ENCODE data around the gene ZNF205.
"Not testable (repeated sequence)": the region's sequence is repeated elsewhere in the genome, so short reads cannot be mapped to it uniquely, and the experiment has no call there.

Gene ZNF205

DNA sequence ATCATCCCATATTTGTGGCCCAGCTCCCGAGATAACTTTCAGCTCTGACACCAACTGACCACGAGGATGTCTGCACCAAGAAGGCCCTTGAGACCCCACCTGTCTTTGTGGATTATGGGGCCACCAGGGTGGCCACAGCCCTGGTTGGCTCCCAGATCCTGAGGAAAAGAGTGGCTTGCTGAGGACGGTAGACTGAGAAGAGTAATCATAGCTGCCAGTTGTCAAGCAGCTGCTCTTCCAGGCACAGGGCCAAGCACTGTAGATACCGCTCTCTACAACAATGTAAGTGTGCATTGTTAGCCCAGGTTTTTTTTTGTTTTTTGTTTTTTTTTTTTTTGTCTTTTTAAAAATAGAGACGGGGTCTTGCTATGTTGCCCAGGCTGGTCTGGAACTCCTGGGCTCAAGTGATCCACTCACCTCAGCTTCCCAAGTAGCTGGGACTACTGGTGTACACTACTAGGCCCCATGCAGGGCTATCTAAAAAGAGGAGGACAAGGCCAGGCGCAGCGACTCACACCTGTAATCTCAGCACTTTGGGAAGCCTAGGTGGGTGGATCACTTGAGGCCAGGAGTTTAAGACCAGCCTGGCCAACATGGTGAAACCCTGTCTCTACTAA lies 9.6 kb downstream of the ZNF205 start:
- DNase-seq, result no peak
- in situ Hi-C loops (cut with HindIII; ENCODE audit: low pct_ligation_motif_present, low pct_unique_long_range_greater_than_20kb, low sequenced_read_pairs), result no loop called here

DNA sequence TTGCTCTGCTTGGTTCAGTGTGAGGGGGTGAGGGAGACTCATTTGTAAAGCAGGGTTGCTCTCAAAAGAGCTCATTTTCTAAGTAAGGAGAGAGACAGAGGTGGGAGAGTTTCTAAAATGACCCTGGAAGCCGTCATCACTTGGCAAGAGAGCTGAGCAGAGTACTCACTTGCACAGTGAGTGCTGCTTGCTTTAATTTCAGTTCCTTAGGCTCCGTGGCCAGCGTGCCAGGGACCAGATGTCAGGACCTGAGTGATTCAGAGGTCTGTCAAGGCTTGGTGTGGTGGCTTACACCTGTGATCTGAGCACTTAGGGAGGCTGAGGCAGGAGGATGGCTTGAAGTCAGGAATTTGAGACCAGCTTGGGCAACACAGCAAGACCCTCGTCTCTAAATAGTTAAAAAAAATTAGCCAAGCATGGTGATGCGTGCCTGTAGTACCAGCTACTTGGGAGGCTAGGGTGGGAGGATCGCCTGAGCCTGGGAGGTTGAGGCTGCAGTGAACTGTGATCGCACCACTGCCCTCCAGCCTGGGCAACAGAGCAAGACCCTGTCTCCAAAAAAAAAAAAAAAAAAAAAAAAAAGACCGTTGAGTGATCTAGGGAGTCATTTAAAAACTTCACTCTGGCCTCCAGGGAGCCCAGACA lies 10.7 kb downstream of the ZNF205 start:
- DNase-seq, result no peak
- in situ Hi-C loops (cut with HindIII; ENCODE audit: low pct_ligation_motif_present, low pct_unique_long_range_greater_than_20kb, low sequenced_read_pairs), result no loop called here

GRCh38 chr16:3123986-3124886 lies 11.8 kb downstream of the ZNF205 start:
- DNase-seq, result peak; percentile 96
- in situ Hi-C loops (cut with HindIII; ENCODE audit: low pct_ligation_motif_present, low pct_unique_long_range_greater_than_20kb, low sequenced_read_pairs), result no loop called here

DNA sequence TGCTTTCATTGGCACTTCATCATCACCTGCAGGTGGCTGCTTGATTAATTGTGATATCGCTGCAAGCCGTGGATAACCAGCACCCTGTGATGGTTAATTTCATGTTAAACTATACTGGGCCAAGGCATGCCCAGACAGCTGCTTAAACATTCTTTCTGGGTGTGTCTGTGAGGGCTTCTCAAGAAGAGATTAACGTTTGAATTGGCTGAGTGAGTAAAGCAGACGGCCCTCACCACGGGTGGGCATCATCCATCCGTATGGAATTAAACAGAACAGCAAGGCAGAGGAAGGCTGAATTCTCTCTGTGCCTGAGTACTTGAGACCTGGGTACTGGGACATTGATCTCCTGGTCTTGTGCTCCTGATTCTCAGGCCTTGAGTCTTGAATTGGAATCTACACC lies 15.4 kb downstream of the ZNF205 start:
- in situ Hi-C loops (cut with HindIII; ENCODE audit: low pct_ligation_motif_present, low pct_unique_long_range_greater_than_20kb, low sequenced_read_pairs), result no loop called here
- no peak for DNase-seq

DNA sequence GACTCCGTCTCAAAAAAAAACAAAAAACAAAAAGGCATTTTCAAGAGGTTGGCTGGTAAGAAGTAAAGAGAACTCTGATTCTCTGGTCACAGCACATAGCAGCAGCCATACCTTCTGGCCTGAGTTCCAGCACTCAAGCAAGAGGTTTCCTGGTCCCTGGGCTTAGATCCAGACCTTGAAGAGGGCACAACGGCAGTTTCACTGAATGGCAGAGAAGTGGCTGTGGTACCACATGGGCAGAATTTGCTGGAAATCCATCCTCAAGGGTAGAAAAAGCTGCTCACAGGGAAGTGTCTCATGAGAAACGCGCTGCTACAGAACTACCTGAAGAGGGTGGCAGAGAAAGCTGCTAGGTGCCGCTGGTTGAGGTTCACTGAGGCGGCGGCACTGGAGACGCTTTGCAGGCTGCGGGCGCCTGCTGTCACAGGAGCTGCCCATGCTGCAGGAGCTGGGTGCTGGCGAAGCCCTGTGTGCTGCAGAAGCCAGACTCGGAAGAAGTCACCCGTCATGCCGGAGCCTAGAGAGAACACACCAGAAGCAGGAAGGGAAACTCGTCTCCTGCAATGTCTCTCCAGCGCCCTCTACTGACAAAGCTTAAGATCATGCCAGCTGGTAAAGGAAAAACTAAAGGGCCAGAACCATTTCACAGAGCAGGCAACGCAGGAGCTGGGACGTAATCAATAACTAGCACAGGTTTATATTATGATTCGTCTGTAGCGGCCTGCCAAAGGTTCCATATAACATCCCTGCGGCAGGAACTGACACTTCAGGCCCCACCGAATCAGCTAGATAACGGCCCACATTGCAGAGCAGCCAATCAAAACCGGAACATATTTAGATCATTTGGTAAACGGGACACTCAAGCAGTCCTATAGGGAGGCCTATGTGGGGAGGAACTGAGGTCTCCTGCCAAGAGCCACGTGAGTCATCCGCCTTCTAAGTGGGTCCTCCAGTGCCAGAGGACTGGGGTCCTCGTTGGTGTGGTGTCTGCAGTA lies 17.0 kb downstream of the ZNF205 start:
- in situ Hi-C loops (cut with HindIII; ENCODE audit: low pct_ligation_motif_present, low pct_unique_long_range_greater_than_20kb, low sequenced_read_pairs), result no loop called here
- DNase-seq, result peak; percentile 88

DNA sequence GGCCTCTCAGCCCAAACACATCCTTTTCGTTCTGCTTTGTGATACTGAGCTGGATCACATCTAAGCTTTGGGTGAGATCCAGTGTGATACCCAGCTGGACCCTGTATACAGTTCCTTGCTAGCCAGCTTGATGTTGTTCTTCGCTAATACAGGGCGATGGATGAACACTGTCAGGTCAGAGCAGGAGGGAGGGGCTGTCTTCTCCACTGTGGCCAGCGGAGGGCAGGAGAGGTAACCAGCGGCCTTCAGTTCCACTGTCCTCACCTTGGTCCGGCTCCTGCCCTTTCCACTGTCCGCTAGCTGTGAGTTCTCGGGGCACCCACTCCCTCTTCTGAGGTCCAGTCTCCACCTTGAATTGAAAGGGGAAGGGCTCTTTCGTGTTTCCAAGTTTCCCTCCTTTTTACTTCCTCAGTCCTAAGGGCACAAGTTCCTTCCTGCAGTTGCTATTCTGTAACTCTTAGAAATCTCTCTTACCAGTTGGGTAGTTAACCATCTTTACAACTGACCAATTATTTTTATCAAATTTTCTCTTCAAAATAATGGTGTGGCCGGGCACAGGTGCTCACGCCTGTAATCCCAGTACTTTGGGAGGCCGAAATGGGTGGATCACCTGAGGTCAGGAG lies 19.5 kb downstream of the ZNF205 start:
- DNase-seq, result peak; percentile 71
- in situ Hi-C loops (cut with HindIII; ENCODE audit: low pct_ligation_motif_present, low pct_unique_long_range_greater_than_20kb, low sequenced_read_pairs), result no loop called here

DNA sequence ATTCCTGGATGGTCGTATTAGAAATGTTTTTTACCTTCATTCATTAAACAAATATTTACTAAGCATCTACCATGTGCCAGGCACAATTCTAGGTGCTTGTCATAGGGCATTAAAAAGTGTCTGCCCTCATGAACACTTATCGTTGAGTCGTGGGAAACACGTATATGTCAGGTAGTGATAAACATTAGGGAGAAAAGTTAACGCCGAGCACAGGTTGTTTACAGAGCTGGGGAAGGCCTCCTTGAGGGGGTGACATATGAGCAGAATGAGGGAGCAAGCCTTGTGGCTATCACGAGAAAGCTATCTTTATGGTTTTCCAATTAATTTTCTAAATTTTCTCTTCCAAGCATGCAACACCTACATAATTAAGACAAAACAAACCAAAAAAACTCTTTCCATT lies 21.5 kb downstream of the ZNF205 start:
- in situ Hi-C loops (cut with HindIII; ENCODE audit: low pct_ligation_motif_present, low pct_unique_long_range_greater_than_20kb, low sequenced_read_pairs), result no loop called here
- DNase-seq, result no peak

- in situ Hi-C loops (cut with HindIII; ENCODE audit: low pct_ligation_motif_present, low pct_unique_long_range_greater_than_20kb, low sequenced_read_pairs), result no loop called here
- DNase-seq, result peak; percentile 99
Measured at GRCh38 chr16:3134338-3135125, 22.1 kb downstream of the ZNF205 start, which contains the start of gene ZNF213. ZNF213 (plus strand) TSS chr16:3135029; CDS start chr16:3137281, 2,252 bp downstream.

GRCh38 chr16:3135126-3135715 lies 22.8 kb downstream of the ZNF205 start:
- DNase-seq, result no peak
- in situ Hi-C loops (cut with HindIII; ENCODE audit: low pct_ligation_motif_present, low pct_unique_long_range_greater_than_20kb, low sequenced_read_pairs), result no loop called here

GRCh38 chr16:3137267-3137666 lies 24.9 kb downstream of the ZNF205 start:
- in situ Hi-C loops (cut with HindIII; ENCODE audit: low pct_ligation_motif_present, low pct_unique_long_range_greater_than_20kb, low sequenced_read_pairs), result no loop called here
- no peak for DNase-seq

GRCh38 chr16:3138342-3138741 lies 26.0 kb downstream of the ZNF205 start:
- in situ Hi-C loops (cut with HindIII; ENCODE audit: low pct_ligation_motif_present, low pct_unique_long_range_greater_than_20kb, low sequenced_read_pairs), result no loop called here
- DNase-seq, result no peak

GRCh38 chr16:3138823-3139426 lies 26.5 kb downstream of the ZNF205 start:
- no peak for DNase-seq
- in situ Hi-C loops (cut with HindIII; ENCODE audit: low pct_ligation_motif_present, low pct_unique_long_range_greater_than_20kb, low sequenced_read_pairs), result no loop called here

DNA sequence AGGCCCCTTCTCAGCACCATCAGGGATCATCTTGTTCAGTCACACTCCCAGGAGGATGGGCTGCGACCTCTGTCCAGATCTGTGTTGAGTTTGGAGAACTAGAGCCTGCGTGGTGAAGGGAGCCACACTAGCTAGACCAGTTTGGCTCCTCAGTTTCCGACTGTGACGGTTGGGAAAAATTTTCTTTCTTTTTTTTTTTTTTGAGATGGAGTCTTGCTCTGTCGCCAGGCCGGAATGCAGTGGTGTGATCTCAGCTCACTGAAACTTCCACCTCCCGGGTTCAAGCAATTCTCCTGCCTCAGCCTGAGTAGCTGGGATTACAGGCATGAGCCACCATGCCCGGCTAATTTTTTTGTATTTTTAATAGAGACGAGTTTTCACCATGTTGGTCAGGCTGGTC lies 27.2 kb downstream of the ZNF205 start:
- peak; percentile 42 for DNase-seq
- in situ Hi-C loops (cut with HindIII; ENCODE audit: low pct_ligation_motif_present, low pct_unique_long_range_greater_than_20kb, low sequenced_read_pairs), result not testable (repeated sequence)

- in situ Hi-C loops (cut with HindIII; ENCODE audit: low pct_ligation_motif_present, low pct_unique_long_range_greater_than_20kb, low sequenced_read_pairs), result no loop called here
- no peak for DNase-seq
Measured at GRCh38 chr16:3140603-3141427, 28.4 kb downstream of the ZNF205 start.

- in situ Hi-C loops (cut with HindIII; ENCODE audit: low pct_ligation_motif_present, low pct_unique_long_range_greater_than_20kb, low sequenced_read_pairs), result no loop called here
Measured at GRCh38 chr16:3141781-3142311, 29.5 kb downstream of the ZNF205 start.

More at GRCh38 chr16:3141781-3142311, 29.5 kb downstream of the ZNF205 start:
- no peak for DNase-seq
